Activated gamma-delta T cell treated with Interleukin-2 at 50 U/mL for 16 hours (primary cell): ENCODE measurements around the gene TMEM220.
A peak's percentile ranks its signal among the peaks of the same experiment; 100 is the strongest.
"Not testable (repeated sequence)": the region's sequence is repeated elsewhere in the genome, so short reads cannot be mapped to it uniquely, and the experiment has no call there.

Experiments
- DNase-seq: peaks from one replicate; pipeline ENCODE4 v3.0.0-alpha.2; 2020

TMEM220 gene

GRCh38 chr17:10754109-10754508 is 24.3 kb upstream of the TMEM220 start:
- DNase-seq = no peak

- no peak for DNase-seq
Measured at GRCh38 chr17:10752696-10753095, 22.9 kb upstream of the TMEM220 start.

- no peak for DNase-seq
Measured at GRCh38 chr17:10751563-10751962, 21.7 kb upstream of the TMEM220 start.

GRCh38 chr17:10750210-10750609 is 20.4 kb upstream of the TMEM220 start:
- DNase-seq = no peak

- no peak for DNase-seq
Measured at GRCh38 chr17:10748531-10749181, 18.8 kb upstream of the TMEM220 start.

- DNase-seq = no peak
Measured at GRCh38 chr17:10745231-10745630, 15.4 kb upstream of the TMEM220 start.

GRCh38 chr17:10744501-10745000 is 14.7 kb upstream of the TMEM220 start:
- peak; percentile 17 for DNase-seq

- no peak for DNase-seq
Measured at GRCh38 chr17:10743316-10744009, 13.6 kb upstream of the TMEM220 start.

GRCh38 chr17:10742431-10742830 is 12.6 kb upstream of the TMEM220 start:
- DNase-seq = no peak

GRCh38 chr17:10741416-10742135 is 11.8 kb upstream of the TMEM220 start:
- DNase-seq = no peak

- DNase-seq = no peak
Measured at GRCh38 chr17:10739386-10739785, 9.6 kb upstream of the TMEM220 start.

- no peak for DNase-seq
Measured at GRCh38 chr17:10738521-10739258, 8.9 kb upstream of the TMEM220 start.

- DNase-seq = no peak
Measured at GRCh38 chr17:10737736-10738135, 7.9 kb upstream of the TMEM220 start.

GRCh38 chr17:10737168-10737622 is 7.4 kb upstream of the TMEM220 start:
- DNase-seq = no peak

GRCh38 chr17:10735821-10736220 is 6.0 kb upstream of the TMEM220 start:
- no peak for DNase-seq

GRCh38 chr17:10735251-10735650 is 5.4 kb upstream of the TMEM220 start:
- no peak for DNase-seq

GRCh38 chr17:10733666-10734065 is 3.8 kb upstream of the TMEM220 start:
- no peak for DNase-seq

GRCh38 chr17:10732121-10732520 is 2.3 kb upstream of the TMEM220 start:
- DNase-seq = not testable (repeated sequence)

- DNase-seq = no peak
Measured at GRCh38 chr17:10731408-10731879, 1.6 kb upstream of the TMEM220 start.

GRCh38 chr17:10730247-10730646 is 424 bp upstream of the TMEM220 start:
- not testable (repeated sequence) for DNase-seq

- no peak for DNase-seq
Measured at GRCh38 chr17:10728331-10728892, 1.4 kb downstream of the TMEM220 start.

- DNase-seq = no peak
Measured at GRCh38 chr17:10727192-10727591, 2.6 kb downstream of the TMEM220 start.
